ENCODE data around the gene CDH13.

The CDH13 gene

DNA sequence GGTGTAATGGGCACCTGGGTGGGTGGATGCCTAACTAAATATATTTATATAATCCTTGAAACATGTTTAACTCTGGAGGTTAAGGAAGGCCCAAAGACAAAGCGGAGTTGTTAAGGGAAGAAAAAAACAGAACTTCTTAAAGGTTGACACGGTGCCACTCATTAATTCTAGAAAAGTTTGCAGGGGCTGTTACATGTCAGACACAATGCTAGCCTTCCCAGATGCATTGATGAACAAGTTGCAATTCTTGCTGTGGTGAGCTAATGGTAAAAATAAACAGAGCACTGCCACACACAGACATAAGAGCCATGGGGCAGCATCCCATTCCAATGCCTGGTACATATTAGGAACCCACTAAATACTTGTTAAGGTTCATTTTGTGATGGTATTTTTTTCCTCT lies 109.5 kb downstream of the CDH13 start:
- Histone ChIP-seq H3K27ac (ENCODE audit: extremely low read depth, low read depth, low read length) (no peak overlapping the region), H3K4me1 (ENCODE audit: control insufficient read depth, insufficient read depth, low read length) (no peaks in the 10 kb centered on the region), H3K9me3 (ENCODE audit: control insufficient read depth, insufficient read depth, low read depth, low read length) (no peaks in the 10 kb centered on the region), H3K36me3 (ENCODE audit: control insufficient read depth in 2 of 2, insufficient read depth in 1 of 2, low read length in 2 of 2) (no peaks in the 10 kb centered on the region), H3K4me3 (ENCODE audit: low read depth, low read length) (no peak overlapping the region)
- TF ChIP-seq, protein P1, sequence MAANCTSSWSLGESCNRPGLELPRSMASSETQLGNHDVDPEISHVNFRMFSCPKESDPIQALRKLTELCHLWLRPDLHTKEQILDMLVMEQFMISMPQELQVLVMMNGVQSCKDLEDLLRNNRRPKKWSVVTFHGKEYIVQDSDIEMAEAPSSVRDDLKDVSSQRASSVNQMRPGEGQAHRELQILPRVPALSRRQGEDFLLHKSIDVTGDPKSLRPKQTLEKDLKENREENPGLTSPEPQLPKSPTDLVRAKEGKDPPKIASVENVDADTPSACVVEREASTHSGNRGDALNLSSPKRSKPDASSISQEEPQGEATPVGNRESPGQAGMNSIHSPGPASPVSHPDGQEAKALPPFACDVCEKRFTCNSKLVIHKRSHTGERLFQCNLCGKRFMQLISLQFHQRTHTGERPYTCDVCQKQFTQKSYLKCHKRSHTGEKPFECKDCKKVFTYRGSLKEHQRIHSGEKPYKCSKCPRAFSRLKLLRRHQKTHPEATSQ (tag by site-specific recombination; IDR thresholded peaks at IDR 0.05), result no peak
- TF ChIP-seq KLF10 (tag by site-specific recombination; IDR thresholded peaks at IDR 0.05), result no peak
- ChIA-PET CTCF (no interaction called here), POLR2A (no interaction called here)

DNA sequence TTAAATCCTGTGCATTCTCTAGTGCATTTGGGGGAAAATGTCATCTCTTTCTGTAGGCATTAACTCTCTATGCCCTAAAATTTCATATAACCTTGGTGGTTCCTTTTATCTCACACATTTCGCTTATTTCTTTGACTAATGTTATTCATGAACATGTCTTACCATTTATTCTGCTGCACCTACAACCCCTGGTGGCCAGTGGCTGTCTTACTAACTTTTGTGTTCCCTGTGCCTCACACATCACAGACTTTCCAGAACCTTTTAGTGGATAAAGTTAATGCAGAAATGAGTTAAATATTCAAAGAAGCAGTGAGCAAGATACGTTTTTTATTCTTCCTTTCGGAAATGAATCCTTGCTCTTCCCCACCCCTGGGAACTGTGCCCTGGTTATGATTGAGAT lies 111.9 kb downstream of the CDH13 start:
- H3K36me3 ChIP-seq (ENCODE audit: control insufficient read depth in 2 of 2, insufficient read depth in 1 of 2, low read length in 2 of 2), result no peaks in the 10 kb centered on the region
- no peaks in the 10 kb centered on the region for H3K4me1 ChIP-seq (ENCODE audit: control insufficient read depth, insufficient read depth, low read length)
- POLR2A ChIA-PET, result no interaction called here
- H3K27ac ChIP-seq (ENCODE audit: extremely low read depth, low read depth, low read length), result no peak overlapping the region
- no peak for TF ChIP-seq ZBTB7A (tag by site-specific recombination; IDR thresholded peaks at IDR 0.05; ENCODE audit: low read depth)
- TF ChIP-seq ZNF501 (tag by site-specific recombination; IDR thresholded peaks at IDR 0.05), result no peak
- TF ChIP-seq ZNF658 (tag by site-specific recombination; IDR thresholded peaks at IDR 0.05), result no peak
- H3K9me3 ChIP-seq (ENCODE audit: control insufficient read depth, insufficient read depth, low read depth, low read length), result no peaks in the 10 kb centered on the region
- H3K4me3 ChIP-seq (ENCODE audit: low read depth, low read length), result no peak overlapping the region
- CTCF ChIA-PET, result interaction anchor here (0.7 kb wide), 1 partner anchor 1534 kb away, joined by 3 read pairs; no protein-coding TSS in a partner anchor

DNA sequence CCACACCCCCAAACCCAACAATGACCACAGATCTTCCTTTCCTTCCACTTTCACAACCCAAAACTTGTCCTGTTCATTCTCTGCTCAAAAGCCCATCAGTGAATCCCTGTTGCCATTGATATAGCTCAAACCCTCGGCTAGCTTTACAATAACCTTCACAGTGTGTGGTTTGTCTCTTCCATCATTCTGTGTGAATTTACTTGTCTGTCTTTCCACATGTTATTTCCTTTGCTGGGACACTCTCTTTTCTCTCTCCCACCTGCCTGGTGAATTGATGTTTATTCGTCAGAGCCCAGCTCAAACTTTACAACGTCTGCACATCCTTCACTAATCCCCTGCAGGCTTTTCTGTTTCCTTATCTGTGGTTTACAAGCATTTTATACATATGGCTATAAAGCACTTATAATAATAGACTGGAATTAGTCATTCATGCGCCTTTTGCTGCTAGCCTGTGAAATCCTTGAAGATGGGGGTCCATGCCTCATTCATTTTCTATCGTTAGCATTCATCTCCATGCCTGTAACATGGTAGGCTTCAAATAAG lies 114.4 kb downstream of the CDH13 start:
- POLR2A ChIA-PET, result no interaction called here
- CTCF ChIA-PET, result no interaction called here
- H3K4me3 ChIP-seq (ENCODE audit: low read depth, low read length), result no peak overlapping the region
- TF ChIP-seq SETDB1 (IDR thresholded peaks at IDR 0.05; ENCODE audit: insufficient read length, low read length), result peak; percentile 74
- no peak for TF ChIP-seq ZNF350 (tag by site-specific recombination; IDR thresholded peaks at IDR 0.05)
- peak; percentile 90; the same call in 1 of the 2 replicates for TF ChIP-seq TRIM28 (IDR thresholded peaks at IDR 0.05; ENCODE audit: borderline replicate concordance, low read length)
- TF ChIP-seq, protein P2, sequence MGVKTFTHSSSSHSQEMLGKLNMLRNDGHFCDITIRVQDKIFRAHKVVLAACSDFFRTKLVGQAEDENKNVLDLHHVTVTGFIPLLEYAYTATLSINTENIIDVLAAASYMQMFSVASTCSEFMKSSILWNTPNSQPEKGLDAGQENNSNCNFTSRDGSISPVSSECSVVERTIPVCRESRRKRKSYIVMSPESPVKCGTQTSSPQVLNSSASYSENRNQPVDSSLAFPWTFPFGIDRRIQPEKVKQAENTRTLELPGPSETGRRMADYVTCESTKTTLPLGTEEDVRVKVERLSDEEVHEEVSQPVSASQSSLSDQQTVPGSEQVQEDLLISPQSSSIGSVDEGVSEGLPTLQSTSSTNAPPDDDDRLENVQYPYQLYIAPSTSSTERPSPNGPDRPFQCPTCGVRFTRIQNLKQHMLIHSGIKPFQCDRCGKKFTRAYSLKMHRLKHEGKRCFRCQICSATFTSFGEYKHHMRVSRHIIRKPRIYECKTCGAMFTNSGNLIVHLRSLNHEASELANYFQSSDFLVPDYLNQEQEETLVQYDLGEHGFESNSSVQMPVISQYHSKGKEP (tag by site-specific recombination; IDR thresholded peaks at IDR 0.05), result no peak
- TF ChIP-seq, protein P3, sequence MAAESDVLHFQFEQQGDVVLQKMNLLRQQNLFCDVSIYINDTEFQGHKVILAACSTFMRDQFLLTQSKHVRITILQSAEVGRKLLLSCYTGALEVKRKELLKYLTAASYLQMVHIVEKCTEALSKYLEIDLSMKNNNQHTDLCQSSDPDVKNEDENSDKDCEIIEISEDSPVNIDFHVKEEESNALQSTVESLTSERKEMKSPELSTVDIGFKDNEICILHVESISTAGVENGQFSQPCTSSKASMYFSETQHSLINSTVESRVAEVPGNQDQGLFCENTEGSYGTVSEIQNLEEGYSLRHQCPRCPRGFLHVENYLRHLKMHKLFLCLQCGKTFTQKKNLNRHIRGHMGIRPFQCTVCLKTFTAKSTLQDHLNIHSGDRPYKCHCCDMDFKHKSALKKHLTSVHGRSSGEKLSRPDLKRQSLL (tag by site-specific recombination; IDR thresholded peaks at IDR 0.05), result no peak
- no peaks in the 10 kb centered on the region for H3K9me3 ChIP-seq (ENCODE audit: control insufficient read depth, insufficient read depth, low read depth, low read length)
- H3K4me1 ChIP-seq (ENCODE audit: control insufficient read depth, insufficient read depth, low read length), result no peaks in the 10 kb centered on the region
- H3K36me3 ChIP-seq (ENCODE audit: control insufficient read depth in 2 of 2, insufficient read depth in 1 of 2, low read length in 2 of 2), result no peaks in the 10 kb centered on the region
- no peak overlapping the region for H3K27ac ChIP-seq (ENCODE audit: extremely low read depth, low read depth, low read length)

DNA sequence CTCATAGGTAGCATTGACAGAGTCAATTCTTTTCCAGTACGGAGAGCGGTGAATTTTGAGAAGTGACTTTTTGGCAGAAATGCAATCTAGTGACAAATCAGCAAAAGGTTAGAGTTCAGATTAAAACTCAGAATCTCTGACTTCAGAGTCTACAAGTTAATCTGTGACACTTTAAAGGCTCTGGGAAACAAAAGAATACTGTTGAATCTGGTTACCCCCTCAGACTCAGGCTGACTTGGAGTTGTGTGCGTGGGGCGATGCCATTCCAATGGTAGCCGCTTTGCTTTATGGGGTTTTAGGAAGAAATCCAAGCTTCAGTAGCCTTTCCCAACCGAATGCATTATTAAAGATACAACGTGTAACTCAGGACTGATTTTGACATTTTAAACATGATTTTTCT lies 118.2 kb downstream of the CDH13 start:
- Histone ChIP-seq H3K36me3 (ENCODE audit: control insufficient read depth in 2 of 2, insufficient read depth in 1 of 2, low read length in 2 of 2) (no peaks in the 10 kb centered on the region), H3K4me3 (ENCODE audit: low read depth, low read length) (no peak overlapping the region), H3K4me1 (ENCODE audit: control insufficient read depth, insufficient read depth, low read length) (no peaks in the 10 kb centered on the region), H3K27ac (ENCODE audit: extremely low read depth, low read depth, low read length) (no peak overlapping the region), H3K9me3 (ENCODE audit: control insufficient read depth, insufficient read depth, low read depth, low read length) (no peaks in the 10 kb centered on the region)
- TF ChIP-seq, protein P4, sequence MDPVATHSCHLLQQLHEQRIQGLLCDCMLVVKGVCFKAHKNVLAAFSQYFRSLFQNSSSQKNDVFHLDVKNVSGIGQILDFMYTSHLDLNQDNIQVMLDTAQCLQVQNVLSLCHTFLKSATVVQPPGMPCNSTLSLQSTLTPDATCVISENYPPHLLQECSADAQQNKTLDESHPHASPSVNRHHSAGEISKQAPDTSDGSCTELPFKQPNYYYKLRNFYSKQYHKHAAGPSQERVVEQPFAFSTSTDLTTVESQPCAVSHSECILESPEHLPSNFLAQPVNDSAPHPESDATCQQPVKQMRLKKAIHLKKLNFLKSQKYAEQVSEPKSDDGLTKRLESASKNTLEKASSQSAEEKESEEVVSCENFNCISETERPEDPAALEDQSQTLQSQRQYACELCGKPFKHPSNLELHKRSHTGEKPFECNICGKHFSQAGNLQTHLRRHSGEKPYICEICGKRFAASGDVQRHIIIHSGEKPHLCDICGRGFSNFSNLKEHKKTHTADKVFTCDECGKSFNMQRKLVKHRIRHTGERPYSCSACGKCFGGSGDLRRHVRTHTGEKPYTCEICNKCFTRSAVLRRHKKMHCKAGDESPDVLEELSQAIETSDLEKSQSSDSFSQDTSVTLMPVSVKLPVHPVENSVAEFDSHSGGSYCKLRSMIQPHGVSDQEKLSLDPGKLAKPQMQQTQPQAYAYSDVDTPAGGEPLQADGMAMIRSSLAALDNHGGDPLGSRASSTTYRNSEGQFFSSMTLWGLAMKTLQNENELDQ (tag by site-specific recombination; IDR thresholded peaks at IDR 0.05; ENCODE audit: low read depth), result no peak
- TF ChIP-seq ZNF223 (tag by site-specific recombination; IDR thresholded peaks at IDR 0.05) (no peak), KLF7 (tag by site-specific recombination; IDR thresholded peaks at IDR 0.05; ENCODE audit: borderline replicate concordance) (no peak), ZNF624 (tag by site-specific recombination; IDR thresholded peaks at IDR 0.05) (no peak), BCL11A (tag by site-specific recombination; IDR thresholded peaks at IDR 0.05; ENCODE audit: low read depth) (no peak), ZNF549 (tag by site-specific recombination; IDR thresholded peaks at IDR 0.05) (no peak)
- TF ChIP-seq, protein P5, sequence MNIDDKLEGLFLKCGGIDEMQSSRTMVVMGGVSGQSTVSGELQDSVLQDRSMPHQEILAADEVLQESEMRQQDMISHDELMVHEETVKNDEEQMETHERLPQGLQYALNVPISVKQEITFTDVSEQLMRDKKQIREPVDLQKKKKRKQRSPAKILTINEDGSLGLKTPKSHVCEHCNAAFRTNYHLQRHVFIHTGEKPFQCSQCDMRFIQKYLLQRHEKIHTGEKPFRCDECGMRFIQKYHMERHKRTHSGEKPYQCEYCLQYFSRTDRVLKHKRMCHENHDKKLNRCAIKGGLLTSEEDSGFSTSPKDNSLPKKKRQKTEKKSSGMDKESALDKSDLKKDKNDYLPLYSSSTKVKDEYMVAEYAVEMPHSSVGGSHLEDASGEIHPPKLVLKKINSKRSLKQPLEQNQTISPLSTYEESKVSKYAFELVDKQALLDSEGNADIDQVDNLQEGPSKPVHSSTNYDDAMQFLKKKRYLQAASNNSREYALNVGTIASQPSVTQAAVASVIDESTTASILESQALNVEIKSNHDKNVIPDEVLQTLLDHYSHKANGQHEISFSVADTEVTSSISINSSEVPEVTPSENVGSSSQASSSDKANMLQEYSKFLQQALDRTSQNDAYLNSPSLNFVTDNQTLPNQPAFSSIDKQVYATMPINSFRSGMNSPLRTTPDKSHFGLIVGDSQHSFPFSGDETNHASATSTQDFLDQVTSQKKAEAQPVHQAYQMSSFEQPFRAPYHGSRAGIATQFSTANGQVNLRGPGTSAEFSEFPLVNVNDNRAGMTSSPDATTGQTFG (tag by site-specific recombination; IDR thresholded peaks at IDR 0.05; ENCODE audit: borderline replicate concordance), result no peak
- ChIA-PET CTCF (interaction anchor here (0.7 to 1.5 kb wide), 2 partner anchors 104 to 388 kb away, joined by 3 to 5 read pairs; no protein-coding TSS in a partner anchor), POLR2A (no interaction called here)

Measured in HEK293 (cell line).